T-helper 2 cell (primary cell): Measurements from ENCODE around the gene SBNO2.
A peak's percentile ranks its signal among the peaks of the same experiment; 100 is the strongest.
"Not testable (repeated sequence)": the region's sequence is repeated elsewhere in the genome, so short reads cannot be mapped to it uniquely, and the experiment has no call there.

Experiments
- DNase-seq, 5 experiments: peaks; one replicate each; pipeline versions ENCODE4 v3.0.0 to v3.0.0-alpha.2; 2012 to 2022

The SBNO2 gene

DNA sequence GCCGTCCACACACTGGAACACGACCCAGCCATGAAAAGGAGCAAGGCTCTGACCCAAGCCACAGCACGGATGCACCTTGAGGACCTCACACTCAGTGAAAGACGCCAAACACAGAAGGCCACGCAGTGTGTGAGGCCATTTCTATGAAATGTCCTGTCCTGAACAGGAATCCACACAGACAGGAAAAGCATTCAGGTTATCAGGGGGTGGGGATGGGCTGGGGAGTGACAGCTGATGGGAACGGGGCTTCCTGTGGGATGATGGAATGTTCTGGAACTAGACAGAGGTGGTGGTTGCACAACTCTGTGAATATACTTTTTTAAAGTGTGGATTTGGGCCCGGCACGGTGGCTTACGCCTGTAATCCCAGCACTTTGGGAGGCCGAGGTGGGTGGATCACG lies 39.6 kb downstream of the SBNO2 start:
- DNase-seq = no peak

DNA sequence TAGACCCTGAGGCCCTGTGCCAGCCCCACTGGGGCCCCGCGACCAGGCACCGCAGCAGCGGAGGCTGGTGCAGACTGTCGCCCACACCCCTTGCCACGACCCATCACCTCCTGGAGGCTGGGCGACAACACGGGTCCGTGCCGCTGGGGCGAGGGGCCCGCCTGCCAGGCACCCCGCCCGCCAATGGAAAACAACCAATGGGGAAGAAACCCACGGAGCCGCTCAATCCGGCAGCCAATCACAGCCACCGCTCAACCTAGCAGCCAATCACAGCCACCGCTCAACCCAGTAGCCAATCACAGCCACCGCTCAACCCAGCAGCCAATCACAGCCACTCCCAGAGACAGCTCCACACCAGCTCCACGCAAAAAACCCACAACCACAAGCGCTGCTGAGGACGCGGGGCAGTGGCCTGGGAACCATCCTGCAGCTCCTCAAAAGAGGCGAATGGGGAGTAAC lies 40.6 kb downstream of the SBNO2 start:
- peak; percentile 42 to 89 (median 59) for DNase-seq

DNA sequence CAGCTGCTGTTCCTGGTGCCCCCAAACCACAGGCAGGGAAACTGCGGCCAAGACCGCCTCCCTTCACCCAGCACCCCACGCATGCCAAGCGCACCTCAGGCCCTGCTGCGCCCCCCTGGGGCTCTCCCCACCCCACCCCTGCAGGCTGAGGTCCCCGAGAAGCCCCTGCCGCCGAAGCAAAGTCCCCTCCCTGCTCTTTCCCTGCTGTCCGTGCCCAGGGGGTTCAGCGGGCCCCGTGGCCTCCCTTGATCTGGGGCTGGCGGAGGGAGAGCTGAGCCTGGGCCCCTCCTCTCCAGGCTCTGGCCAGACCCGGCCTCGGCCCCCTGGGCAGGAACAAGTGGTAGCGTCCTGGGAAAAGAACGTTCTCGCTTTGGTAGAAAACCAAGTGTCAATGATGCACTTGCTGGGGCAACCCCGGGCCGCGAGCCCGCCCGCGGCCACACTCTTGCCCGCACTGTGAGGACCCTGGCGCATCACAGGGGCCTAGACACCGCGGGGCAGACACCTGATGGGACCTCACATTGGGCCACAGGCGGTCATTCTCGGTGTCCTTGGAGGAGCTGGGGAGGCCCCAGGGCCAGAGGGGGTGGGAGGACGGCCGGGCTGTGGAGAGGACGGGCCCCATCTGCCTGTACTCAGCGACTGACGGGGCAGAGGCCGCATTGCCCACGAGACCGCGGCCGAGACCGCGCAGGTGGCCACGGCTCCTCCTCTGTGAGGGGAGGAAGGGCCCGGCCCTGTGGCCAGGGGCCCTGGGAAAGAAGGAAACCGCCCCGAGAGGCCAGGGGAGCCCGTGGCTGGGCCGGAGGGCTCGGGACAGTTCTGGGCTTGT lies 41.3 kb downstream of the SBNO2 start:
- peak in 1 of 5 experiments; percentile 58 for DNase-seq

DNA sequence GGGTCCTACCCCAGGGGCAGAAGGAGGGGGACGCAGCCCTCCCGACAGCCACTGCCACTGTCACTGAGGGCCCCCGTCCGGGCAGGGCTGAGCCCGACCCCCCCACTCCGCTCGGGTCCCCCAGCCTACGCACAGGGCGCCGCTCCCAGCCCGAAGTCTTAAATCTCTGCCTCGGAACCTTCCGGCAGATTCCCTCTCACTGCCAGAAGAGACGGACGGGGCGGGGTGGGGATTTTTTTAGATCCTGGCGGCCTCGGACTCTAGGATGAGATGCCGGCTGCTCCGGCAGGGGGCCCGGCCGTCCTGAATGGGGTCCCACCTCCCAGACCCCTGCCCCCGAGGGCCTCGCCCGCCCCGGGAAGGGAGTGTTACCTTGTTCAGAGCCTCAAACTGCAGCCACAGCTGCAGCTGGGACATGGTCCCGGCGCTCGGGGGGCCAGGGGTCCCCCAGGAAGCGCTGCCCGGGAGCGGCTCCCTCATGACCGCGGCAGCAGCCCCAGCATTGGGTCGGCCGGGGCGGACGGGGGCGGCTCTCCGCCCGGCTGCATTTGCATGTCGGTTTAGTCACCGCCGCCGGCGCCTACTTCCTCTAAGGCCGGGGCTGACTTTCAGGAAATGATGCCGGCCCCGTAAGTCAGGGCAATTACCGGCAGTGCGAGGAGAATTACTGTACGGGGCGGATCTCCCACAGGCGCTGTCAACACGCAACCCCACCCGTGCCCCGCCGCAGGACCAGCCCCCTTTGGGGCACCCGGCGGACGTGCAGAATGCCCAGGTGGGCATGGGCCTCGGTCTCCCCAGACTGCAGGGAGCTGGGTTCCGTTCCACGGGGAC lies 42.1 kb downstream of the SBNO2 start:
- peak; percentile 64 to 92 (median 83) for DNase-seq

DNA sequence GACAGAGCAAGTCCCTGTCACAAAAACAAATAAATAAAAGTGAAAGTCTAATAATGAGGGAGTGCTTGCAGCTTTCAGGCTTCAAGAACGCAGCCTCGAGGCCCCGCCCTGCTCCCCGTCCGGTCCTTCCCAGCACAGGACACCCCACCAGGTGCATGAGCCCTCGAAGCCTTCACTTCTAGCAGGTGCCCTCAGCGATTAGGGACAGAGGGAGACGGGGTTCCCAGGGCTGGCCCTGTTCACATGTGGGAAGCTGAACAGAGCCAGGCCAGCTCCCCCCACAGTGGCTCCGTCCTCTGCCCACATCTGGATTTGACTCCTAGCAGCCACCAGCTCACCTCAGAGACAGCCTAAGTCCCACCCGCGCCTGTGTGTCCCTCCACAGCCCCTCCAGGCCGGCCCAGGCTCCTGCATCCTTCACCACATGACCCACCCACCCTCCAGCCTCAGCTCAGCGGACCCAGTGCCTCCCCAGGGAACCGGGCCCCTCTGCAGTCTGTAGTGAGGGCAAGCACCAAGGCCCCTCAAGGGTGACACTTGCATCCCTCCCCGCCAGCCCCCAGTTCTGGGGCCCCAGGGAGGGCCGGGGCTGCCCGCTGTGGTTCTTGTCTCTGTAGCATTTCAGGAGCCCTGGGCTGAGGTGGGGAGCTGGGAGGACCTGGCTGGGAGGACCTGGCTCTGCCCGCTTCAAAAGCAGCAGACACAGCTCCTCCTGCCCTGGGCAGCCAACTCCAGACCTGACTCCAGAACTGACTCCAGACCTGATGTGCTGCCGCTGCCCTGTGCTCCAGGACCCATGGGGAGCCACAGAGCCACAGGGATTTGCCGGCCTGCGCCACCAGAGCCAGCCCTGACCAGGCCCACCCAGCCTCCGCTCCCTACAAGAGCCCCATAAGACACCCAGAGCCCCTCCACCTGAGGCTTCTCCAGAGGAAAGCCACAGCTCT lies 43.0 kb downstream of the SBNO2 start:
- DNase-seq = peak in 3 of 5 experiments; percentile 24 to 74 (median 36)

DNA sequence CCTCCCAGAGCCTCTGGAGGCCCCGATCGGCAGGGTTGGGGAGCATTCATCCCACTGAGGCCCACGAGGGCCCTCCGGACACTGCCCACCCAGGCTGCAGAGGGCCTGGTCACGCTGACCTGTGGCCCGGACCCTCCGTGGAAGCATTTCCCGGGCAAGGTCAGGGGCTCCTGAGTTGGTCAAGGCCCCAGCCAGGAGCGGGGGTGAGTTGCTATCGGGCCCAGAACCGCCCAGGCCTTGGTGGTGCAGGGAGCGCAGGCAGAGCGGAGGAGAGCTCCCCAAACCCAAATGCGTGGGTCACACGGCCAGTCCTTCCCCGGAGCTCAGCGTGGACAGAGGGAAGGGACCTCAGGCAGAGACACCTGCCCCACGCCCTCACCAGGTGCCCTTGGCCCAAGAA lies 44.5 kb downstream of the SBNO2 start:
- DNase-seq = no peak

DNA sequence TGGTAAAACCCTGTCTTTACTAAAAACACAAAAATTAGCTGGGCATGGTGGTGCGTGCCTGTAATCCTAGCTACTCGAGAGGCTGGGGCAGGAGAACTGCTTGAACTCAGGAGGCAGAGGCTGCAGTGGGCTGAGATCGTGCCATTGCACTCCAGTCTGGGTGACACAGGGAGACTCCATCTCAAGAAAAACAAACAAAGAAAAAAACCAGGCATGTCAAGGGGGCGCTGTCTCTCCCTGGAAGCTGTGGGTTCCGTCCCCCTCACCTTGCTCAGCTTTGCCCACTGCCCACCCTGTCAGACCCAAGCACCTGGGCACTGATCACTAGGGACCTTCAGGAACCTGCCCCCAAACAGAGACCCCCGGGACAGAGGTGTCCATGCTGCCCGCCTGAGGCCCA lies 45.0 kb downstream of the SBNO2 start:
- not testable (repeated sequence) for DNase-seq

DNA sequence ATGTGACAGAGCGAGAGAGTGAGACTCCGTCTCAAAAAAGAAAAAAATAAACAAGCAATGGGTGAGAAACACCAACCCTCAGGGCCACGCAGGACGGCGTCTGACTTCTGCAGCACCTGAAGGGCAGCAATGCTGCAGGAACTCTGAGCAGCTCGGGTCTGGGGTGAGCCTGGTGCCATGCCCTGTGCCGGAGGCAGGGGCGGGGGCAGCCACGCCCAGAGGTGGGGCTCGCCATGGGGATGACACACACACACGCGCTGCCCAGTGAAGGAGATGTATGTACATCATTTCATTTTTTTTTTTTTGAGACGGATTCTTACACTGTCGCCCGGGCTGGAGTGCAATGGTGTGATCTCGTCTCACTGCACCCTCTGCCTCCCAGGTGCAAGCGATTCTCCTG lies 46.0 kb downstream of the SBNO2 start:
- no peak for DNase-seq

DNA sequence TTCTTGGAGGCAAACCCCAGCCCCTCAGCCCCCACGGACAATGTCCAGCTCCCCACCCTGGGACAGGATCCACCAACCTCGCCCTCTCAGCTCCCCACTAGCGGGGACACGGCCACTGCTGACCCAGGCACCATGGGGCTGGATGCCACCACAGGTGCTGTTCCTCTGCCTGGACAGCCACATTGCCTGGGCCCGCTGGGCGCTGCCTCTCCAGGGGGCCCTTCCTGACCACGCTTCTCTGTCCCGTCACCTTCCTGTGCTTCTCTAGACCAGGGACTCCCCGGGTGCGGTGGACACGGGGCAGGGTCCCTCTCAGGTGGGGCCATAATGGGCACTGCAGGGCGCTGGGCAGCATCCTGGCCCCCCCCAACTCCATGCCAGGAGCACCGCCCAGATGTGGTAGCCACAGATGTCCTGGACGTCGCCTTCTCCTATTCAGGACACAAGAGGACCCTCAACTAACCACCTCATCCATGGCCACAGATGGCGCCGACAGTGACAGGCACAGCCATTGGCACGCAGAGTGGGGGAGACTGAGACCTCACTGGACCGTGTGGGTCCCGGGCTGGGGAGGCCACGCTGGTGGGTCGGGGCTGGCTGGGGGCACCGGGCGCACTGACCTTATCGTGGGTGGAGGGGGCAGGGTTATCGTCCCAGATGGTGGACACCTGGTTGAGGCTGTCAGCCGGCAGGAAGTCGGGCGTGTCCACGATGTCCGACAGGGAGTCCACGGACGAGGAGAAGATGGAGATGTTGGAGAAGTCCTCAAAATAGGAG lies 46.9 kb downstream of the SBNO2 start:
- DNase-seq = no peak

DNA sequence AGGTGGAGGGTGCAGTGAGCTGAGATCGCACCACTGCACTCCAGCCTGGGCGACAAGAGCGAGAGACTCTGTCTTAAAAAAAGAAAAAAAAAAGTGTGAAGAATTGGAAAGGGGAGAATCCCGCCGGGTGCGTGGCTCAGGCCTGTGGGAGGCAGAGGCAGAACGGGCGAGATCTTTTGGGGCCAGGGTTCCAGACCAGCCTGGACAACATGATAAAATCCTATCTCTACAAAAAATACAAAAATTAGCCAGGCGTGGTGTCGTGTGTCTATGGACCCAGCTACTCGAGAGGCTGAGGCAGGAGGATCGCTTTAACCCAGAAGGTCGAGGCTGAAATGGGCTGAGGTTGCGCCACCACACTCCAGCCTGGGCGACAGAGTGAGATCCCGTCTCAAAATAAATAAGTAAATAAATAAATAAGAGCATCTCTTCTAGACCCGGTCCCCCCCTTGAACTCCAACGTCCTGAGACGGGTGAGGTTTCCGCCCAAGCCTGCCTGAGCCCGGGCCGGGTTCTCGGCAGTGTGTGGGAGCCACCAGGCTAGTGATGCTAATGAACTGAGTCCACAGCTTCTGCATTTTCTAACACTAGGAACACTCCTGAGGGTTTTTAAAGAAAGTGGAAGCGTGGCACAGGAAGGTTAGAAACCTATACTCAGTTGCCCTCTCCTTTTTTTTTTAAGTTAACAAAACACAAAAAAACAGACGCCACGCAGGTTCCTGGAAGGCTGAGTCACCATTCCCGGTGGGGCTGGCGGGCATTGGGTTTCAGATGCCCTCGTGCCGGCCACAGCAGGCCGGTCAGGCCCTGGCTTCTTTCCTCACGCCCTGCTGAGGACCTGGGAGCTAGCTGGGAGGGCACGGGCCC lies 48.2 kb downstream of the SBNO2 start:
- no peak for DNase-seq

DNA sequence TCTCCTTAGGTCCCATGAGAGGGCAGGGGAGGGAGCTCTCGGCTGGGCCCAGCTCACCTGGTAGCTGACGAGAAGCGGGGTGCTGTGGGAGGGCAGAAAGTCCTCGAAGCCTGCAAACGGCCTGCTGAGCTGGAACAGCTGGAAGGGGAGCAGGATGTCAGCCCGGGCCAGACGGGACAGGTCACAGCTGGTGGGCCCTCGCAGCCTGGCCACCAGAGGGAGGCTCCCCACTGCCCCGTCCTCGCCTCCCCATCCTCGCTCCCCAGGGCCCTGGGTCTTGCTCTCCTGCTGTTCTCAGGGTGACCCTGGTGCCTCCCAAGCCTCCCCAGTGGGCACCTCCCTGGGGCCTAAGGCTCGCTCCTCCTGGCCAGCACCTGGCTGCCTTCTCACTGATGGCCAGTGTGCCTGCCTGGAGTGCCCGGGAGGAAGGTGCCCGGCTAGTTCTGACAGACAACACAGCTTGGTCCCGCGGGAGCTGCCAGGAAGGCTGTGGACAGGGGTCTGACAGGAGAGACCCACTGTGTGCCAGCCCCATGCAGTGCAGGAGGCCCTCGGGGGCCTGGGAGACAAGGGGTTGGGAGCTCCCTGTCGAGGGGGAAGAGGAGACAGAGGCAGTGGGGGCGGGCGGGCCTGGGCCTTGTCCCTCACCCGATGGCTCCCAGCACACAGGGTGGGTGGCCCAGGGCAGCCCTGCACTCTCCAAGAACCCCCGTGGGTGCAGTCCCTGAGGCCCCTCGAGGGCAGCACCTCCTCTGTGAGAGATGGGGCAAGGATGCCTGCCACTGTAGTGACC lies 50.0 kb downstream of the SBNO2 start:
- no peak for DNase-seq

DNA sequence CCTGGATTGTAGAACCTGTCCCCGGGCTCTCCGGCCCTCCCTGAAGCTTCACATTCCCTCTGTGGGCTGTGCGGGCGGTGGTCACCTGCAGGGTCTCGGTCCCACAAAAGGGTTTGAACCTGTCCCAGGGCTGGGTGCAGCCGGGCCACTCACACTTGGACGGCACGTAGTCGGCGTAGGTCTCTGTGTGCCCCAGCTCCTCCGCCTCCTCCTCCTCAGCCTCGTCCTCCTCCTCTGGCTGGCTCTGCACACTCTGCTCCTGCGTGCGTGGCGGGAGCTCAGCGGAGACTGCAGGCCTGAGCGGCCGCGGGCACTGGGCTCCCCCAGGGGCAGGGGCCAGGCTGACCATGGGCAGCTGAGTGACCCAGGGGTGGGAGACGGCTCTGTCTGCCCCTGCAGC lies 50.7 kb downstream of the SBNO2 start:
- no peak for DNase-seq

DNA sequence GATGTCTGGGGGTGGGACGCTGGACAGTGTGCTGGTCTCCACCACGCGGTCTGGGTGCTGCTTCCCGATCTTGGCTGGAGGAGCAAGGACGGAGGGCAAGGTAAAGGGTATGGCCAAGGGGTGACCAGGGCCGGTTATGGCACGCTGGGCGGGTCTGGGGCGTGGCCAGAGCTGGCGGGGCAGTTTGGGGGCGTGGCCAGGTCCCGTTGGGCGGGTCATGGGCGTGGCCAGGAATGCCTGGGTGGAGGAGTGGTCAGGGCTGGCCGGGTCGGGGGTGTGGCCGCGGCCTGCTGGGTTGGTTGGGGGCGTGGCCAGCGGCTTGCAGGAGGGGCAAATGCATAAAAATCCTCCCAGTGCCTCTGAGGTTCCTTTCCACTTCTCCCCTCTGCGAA lies 51.1 kb downstream of the SBNO2 start:
- DNase-seq = peak in 1 of 5 experiments; percentile 40

DNA sequence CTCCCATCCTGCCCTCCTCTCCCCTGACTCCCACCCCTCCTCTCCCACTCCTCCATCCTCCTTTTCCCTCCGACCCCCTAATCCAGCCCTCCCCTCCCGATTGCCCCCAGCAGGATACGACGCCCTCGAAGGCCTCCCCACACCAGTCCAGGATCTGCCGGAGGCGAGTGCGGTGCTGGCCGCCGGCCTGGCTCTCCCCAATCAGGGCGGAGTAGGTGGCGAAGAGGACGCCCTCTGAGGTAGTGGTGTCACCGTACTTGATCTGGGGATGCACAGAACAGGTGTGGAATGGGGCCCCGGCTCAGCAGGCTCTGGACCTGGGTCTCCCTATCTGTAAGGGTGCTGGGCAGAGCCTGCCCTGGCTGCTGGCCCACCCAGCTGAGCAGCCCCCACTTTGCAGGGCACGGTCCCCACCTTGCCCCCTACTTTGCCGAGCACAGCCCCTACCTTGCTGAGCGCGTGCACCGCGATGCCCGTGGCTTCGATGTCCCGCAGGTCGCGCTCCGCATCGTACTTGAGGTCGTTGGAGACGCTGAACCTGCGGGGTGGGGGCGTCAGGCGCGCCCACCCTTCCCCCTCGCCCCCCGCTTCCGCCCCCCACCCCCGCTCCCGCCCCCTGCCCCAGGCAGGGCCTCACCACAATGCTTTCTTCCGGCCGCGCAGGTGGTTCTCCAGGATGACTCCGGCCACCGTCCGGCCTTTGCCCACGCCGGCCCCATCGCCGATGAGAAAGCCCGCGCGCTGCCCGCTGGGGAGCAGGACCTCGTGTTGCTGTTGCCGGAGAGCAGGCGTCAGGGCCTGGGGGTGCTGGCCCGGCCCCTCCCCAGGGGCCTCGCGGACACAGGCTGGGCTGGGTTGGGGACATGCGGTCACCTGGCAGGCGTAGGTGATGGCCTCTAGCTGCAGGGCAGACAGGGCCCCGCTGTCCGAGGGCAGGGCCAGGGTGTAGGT lies 51.8 kb downstream of the SBNO2 start:
- DNase-seq = no peak

DNA sequence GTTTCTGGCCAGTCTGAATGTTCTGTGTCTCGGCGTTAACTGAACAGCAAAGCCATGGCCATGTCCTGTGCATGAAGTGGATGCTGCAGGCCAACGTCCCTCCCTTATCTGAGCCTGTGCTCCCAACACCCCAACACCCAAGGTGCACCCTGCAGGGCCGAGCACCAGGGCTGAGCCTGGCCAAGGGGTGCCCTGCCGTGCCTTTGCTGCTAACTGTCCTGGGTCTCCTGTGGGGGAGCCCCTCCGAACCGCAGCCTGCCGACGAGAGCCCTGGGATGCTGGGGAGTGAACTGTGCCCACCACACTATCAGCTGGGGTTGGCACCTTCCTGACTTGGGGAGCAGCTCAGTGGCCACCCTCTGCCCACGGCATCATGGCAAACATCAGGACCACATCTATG lies 52.7 kb downstream of the SBNO2 start:
- DNase-seq = no peak

DNA sequence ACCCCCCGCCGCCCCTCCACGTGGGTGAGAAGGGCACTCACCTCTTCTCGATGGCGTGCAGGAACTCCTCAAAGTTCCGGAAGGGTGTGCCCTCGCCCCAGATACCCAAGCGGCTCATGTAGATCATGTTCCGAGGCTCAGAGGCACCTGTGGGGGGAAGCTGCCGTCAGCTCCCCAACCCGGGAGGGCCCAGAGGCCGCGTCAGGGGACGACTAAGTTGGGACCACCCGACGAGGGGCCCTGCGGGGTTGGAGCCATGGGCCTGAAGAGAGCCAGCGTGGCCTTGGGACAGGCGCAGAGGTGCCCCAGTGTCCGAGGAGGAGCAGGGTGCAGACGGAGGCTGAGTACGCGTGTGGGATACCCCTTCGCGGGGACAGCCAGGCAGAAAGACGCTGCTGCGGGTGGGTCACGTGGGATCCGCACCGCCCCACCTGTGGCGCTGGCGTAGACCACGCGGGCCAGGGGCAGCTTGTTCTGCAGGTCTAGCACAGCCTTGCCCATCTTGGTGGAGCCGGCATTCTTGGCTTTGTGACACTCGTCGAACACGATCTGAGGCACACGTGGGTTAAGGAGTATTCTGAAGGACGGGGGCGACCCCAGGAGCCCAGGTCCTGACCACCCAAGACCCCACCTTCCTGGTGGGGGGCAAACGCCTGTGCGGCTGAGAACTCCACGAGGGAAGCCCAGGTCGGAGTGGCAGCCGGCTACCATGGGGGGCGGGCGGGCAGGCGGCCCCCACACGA lies 54.4 kb downstream of the SBNO2 start:
- no peak for DNase-seq

DNA sequence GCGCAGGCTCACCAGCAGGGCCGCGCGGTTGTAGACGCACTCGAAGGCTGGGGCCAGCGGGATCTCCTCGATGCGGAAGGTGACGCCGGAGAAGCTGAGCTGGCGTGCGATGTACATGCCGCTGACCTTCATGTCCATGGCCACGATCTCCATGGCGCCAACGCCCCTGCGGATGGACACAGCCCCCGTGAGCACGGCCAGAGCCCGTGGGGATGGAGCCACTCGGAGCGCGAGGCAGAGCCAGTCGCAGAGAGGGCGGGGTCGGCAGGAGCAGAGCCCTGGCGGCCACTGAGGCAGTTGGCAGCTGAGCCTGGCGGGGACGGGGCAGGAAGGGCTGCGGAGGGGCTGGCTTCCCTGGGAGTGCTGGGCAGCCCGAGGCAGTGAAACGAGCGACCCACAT lies 55.1 kb downstream of the SBNO2 start:
- no peak for DNase-seq

DNA sequence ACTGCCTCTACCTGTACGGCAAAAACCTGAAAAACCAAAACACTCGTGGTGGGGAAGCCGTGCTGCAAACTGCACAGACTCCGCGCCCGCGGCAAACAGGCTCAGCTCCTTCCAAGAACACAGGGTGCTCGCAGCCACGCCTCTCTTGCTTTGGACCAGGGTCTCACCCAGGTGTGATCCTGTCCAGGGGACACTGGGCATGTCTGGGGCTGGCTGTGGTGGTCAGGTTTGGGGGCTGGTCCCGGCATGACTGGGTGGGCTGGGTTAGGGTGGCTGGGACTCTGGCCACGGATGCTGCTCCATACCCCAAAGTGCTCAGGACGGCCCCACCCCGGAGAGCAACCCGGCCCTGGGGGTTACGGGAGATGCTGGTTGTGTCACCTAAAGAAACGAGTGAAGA lies 56.4 kb downstream of the SBNO2 start:
- no peak for DNase-seq
